Measurements from ENCODE around the gene EIF4EBP2.

Gene EIF4EBP2

DNA sequence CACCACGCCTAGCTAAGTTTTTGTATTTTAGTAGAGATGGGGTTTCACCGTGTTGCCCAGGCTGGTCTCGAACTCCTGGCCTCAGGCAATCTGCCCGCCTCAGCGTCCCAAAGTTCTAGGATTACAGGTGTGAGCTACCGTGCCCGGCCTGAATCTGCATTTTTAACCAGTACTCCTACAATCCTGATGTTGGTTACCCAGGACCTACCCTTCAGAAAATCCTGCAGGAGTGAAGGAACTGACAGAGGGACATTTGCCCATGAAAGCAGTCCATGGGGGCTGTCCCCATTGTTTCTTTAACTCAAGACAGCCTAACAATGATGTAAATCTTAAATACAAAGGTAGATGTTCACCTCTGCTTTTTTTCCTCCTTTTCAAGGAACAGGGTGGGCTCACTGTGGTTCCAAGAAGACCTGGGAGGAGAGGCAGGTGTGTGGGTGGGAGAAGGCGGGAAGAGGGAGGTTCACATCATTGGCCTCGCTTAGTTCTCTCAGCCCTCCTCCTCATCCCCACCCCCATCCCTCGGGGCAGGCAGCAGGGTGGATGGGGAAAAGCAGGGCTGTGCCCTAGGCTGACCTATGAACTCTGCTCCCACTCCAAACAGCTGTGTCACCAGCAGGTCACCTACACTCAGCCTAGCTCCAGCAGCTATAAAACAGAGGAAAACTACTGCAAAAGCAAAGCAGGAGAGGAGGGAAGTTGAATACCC is 35.0 kb upstream of the EIF4EBP2 start:
- no peak overlapping the region for H3K4me3 ChIP-seq (ENCODE audit: low read depth, low read length)
- no peak for DNase-seq (ENCODE audit: low read depth)
- no peak for TF ChIP-seq CTCF (IDR thresholded peaks at IDR 0.05; ENCODE audit: insufficient read depth, low read depth, low read length, missing control alignments)

DNA sequence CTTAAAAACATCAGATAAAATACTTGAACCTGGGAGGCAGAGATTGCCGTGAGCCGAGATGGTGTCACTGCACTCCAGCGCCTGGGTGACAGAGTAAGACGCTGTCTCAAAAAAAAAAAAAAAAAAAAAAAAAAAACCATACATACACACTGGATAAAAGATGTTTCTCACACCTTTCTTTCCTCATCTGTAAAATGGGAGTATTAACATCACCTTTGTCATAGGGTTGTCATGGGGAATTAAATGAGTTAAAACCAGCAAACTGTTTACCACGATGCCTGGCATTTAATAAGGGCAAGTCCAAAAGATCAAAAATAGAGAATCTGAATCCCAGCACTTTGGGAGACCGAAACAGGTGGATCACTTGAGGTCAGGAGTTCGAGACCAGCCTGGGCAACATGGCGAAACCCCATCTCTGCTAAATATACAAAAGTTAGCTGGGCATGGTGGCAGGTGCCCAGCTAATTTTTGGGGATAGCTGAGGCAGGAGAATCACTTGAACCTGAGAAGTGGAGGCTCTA is 34.4 kb upstream of the EIF4EBP2 start:
- no peak overlapping the region for H3K4me3 ChIP-seq (ENCODE audit: low read depth, low read length)
- TF ChIP-seq CTCF (IDR thresholded peaks at IDR 0.05; ENCODE audit: insufficient read depth, low read depth, low read length, missing control alignments), result no peak
- DNase-seq (ENCODE audit: low read depth), result no peak

DNA sequence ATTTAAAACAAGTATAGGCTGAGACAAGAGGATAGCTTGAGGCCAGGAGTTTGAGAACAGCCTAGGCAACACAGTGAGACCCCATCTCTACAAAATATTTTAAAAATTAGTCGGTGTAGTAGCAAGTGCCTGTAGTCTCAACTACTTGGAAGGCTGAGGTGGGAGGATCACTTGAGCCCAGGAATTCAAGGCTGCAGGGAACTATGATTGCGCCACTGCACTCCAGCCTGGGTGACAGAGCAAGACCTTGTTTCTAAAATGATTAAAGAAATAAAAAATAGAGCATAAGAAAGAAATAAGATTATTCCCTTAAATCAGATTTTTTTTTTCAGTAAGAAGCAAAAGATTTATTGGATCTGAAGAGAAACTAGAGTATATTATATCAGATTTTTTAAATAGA is 33.2 kb upstream of the EIF4EBP2 start:
- H3K4me3 ChIP-seq (ENCODE audit: low read depth, low read length), result no peak overlapping the region
- no peak for TF ChIP-seq CTCF (IDR thresholded peaks at IDR 0.05; ENCODE audit: insufficient read depth, low read depth, low read length, missing control alignments)

DNA sequence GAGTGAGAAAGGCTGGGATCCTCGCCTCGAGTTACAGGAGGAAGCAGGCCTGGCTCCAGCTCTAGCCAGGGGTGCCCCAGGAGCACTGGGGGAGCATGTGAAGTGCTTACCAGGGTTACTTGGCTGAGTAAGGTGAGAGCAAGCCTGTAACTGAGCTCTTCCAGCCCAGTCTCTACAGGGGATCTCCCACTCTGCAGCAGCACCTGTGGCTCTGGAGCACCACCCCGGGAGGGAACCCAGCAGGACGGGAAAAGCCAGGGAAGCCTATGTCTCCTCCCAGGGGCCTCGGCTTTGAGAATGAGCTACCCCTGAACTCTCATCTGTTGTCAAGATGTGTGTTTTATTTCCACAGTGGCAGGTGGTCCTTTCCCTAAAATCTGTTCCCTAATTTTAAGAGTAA is 32.1 kb upstream of the EIF4EBP2 start:
- no peak overlapping the region for H3K4me3 ChIP-seq (ENCODE audit: low read depth, low read length)
- no peak for TF ChIP-seq CTCF (IDR thresholded peaks at IDR 0.05; ENCODE audit: insufficient read depth, low read depth, low read length, missing control alignments)
- no peak for DNase-seq (ENCODE audit: low read depth)

More for the DNA sequence above, 33.2 kb upstream of the EIF4EBP2 start:
- DNase-seq (ENCODE audit: low read depth), result no peak

DNA sequence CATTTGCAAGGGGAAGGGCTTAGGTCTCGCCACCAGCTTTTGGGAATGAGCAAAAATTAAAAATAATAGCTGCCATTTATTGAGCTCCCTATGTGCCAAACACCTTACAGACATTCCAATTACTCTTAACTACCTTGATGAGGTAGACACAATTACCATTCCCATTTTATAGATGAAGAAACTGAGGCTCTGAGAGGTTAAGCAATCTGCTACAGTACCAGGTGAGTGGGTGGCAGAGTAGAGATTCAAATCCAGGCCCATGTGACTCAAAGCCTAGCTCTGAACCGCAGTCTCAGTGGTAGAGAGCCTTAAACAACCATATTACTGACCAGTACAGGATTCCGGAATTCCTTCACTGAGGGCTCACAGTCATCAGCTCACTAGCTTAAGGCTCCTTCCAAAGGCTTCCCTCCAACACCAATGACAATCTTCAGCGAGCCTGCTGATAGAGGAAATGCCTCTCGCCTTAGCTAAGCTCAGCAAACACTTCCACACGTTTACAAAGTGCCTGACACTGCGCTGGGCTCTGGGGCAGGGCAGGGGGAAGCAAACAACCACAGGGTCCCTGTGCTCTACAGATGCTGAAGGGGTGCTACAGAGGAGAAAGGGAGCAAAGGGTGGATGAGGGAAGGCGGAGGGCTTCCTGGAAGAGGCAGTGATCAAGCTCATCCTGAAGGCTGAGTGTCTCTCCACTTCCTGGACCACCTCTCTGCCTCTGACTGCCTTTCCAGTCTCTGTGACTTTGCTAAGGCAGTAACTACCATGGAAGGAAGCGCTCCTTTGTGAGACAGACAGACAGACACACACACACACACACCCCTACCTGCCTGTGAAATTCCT is 28.9 kb upstream of the EIF4EBP2 start:
- no peak for TF ChIP-seq CTCF (IDR thresholded peaks at IDR 0.05; ENCODE audit: insufficient read depth, low read depth, low read length, missing control alignments)
- DNase-seq (ENCODE audit: low read depth), result no peak
- H3K4me3 ChIP-seq (ENCODE audit: low read depth, low read length), result no peak overlapping the region

GRCh38 chr10:70376436-70377378 is 27.2 kb upstream of the EIF4EBP2 start:
- H3K4me3 ChIP-seq (ENCODE audit: low read depth, low read length), result no peak overlapping the region
- TF ChIP-seq CTCF (IDR thresholded peaks at IDR 0.05; ENCODE audit: insufficient read depth, low read depth, low read length, missing control alignments), result no peak
- DNase-seq (ENCODE audit: low read depth), result no peak

Measured in GM12865 (cell line).